PC-9 (cell line): ENCODE results near the gene PARVG.

Source experiments
- CTCF ChIP-seq: fragments of 200-600 bp; sonication (generic); conservative IDR thresholded peaks from 2 replicates; pipeline ENCODE4 v1.6.1; 2017; ENCODE audit warnings: mixed run types, antibody characterized with exemption, mild to moderate bottlenecking, moderate library complexity
- EZH2 ChIP-seq: fragments of 200-600 bp; sonication (generic); IDR thresholded peaks from 2 replicates; pipeline ENCODE4 v1.8.0; 2017; ENCODE audit warnings: antibody characterized with exemption, low read depth

- TF ChIP-seq CTCF = no peak
- TF ChIP-seq EZH2 = no peak
These were observed 5.4 kb downstream of the PARVG start for GRCh38 chr22:44186121-44186510.
